H9 (cell line): ENCODE data around the gene ZSWIM4. TPM values are rescaled to one million over a fixed set of nuclear protein-coding genes. Genes with fewer than 3 reads are reported as not detected.

Experiments
- DNase-seq: peaks from one replicate; pipeline ENCODE4 v3.0.0-alpha.2; 2017
- H2AFZ ChIP-seq: one replicate; pipeline ENCODE4 v1.6.1; 2013; ENCODE audit warnings: mild to moderate bottlenecking, low read length, control low read depth, moderate library complexity
- H2AK5ac ChIP-seq: 2 replicates; pipeline ENCODE4 v1.6.1; 2013; ENCODE audit warnings: low read length, control low read depth, mixed read lengths; ENCODE audit not compliant: insufficient read length
- H2BK120ac ChIP-seq: one replicate; pipeline ENCODE4 v1.6.1; 2013; ENCODE audit warnings: low read depth, mild to moderate bottlenecking, low read length, control low read depth, inconsistent platforms; ENCODE audit not compliant: poor library complexity, severe bottlenecking
- H2BK12ac ChIP-seq: 2 replicates; pipeline ENCODE4 v1.6.1; 2013; ENCODE audit warnings: low read length, control low read depth, mixed read lengths, low read depth; ENCODE audit not compliant: insufficient read length
- H2BK15ac ChIP-seq: 2 replicates; pipeline ENCODE4 v1.6.1; 2013; ENCODE audit warnings: low read depth, low read length, control low read depth
- H2BK20ac ChIP-seq: one replicate; pipeline ENCODE4 v1.6.1; 2013; ENCODE audit warnings: low read depth, mild to moderate bottlenecking, low read length, control low read depth, inconsistent platforms; ENCODE audit not compliant: poor library complexity, severe bottlenecking
- H2BK5ac ChIP-seq: 2 replicates; pipeline ENCODE4 v1.6.1; 2013; ENCODE audit warnings: low read length, control low read depth, mixed read lengths; ENCODE audit not compliant: insufficient read length
- H3K14ac ChIP-seq: 2 replicates; pipeline ENCODE4 v1.6.1; 2013; ENCODE audit warnings: low read length, control low read depth; ENCODE audit not compliant: insufficient read depth
- H3K18ac ChIP-seq: 2 replicates; pipeline ENCODE4 v1.6.1; 2013; ENCODE audit warnings: low read depth, mild to moderate bottlenecking, mixed read lengths, low read length, control low read depth; ENCODE audit not compliant: insufficient read length
- H3K23ac ChIP-seq: 2 replicates; pipeline ENCODE4 v1.6.1; 2013; ENCODE audit warnings: low read length, control low read depth, mixed read lengths, low read depth; ENCODE audit not compliant: insufficient read length
- H3K23me2 ChIP-seq: 2 replicates; pipeline ENCODE4 v1.6.1; 2013; ENCODE audit warnings: low read depth, mild to moderate bottlenecking, mixed read lengths, low read length, control low read depth; ENCODE audit not compliant: insufficient read length, poor library complexity, severe bottlenecking
- H3K27ac ChIP-seq: 2 replicates; pipeline ENCODE4 v1.5.1; 2013; ENCODE audit warnings: low read length, control low read depth, mixed read lengths, low read depth; ENCODE audit not compliant: insufficient read length
- H3K27me3 ChIP-seq: 2 replicates; pipeline ENCODE4 v1.6.1; 2013; ENCODE audit warnings: low read length, control low read depth, inconsistent platforms; ENCODE audit not compliant: insufficient read depth
- H3K4ac ChIP-seq: 2 replicates; pipeline ENCODE4 v1.6.1; 2013; ENCODE audit warnings: low read depth, mild to moderate bottlenecking, control low read depth, inconsistent platforms, low read length, moderate library complexity
- H3K4me1 ChIP-seq: 2 replicates; pipeline ENCODE4 v1.6.1; 2013; ENCODE audit warnings: low read length, control low read depth, inconsistent platforms; ENCODE audit not compliant: insufficient read depth
- H3K4me2 ChIP-seq: 2 replicates; pipeline ENCODE4 v1.6.1; 2013; ENCODE audit warnings: low read length, control low read depth, mixed read lengths; ENCODE audit not compliant: insufficient read length, insufficient read depth
- H3K56ac ChIP-seq: 2 replicates; pipeline ENCODE4 v1.6.1; 2013; ENCODE audit warnings: low read depth, mild to moderate bottlenecking, mixed read lengths, low read length, control low read depth; ENCODE audit not compliant: insufficient read length
- H3K79me1 ChIP-seq: 2 replicates; pipeline ENCODE4 v1.6.1; 2013; ENCODE audit warnings: low read depth, mild to moderate bottlenecking, moderate library complexity, low read length, control low read depth, inconsistent platforms; ENCODE audit not compliant: insufficient read depth, poor library complexity, severe bottlenecking
- H3K79me2 ChIP-seq: 2 replicates; pipeline ENCODE4 v1.6.1; 2013; ENCODE audit warnings: low read length, control low read depth, inconsistent platforms; ENCODE audit not compliant: insufficient read depth
- H3K9ac ChIP-seq: 2 replicates; pipeline ENCODE4 v1.6.1; 2013; ENCODE audit warnings: low read length, control low read depth, mixed read lengths; ENCODE audit not compliant: insufficient read length; ENCODE audit errors: extremely low read depth
- H3K9me3 ChIP-seq: one replicate; pipeline ENCODE4 v1.6.1; 2013; ENCODE audit warnings: low read depth, low read length, inconsistent platforms; ENCODE audit not compliant: control insufficient read depth
- H3T11ph ChIP-seq: one replicate; pipeline ENCODE4 v1.6.1; 2013; ENCODE audit warnings: mild to moderate bottlenecking, low read length, control low read depth, inconsistent platforms
- H4K20me1 ChIP-seq: one replicate; pipeline ENCODE4 v1.6.1; 2013; ENCODE audit not compliant: control insufficient read depth, insufficient read length, insufficient read depth
- H4K5ac ChIP-seq: 2 replicates; pipeline ENCODE4 v1.6.1; 2013; ENCODE audit warnings: low read depth, mild to moderate bottlenecking, mixed read lengths, low read length, control low read depth; ENCODE audit not compliant: insufficient read length
- H4K8ac ChIP-seq: replicated peaks from 2 replicates; pipeline ENCODE4 v1.6.1; 2013; ENCODE audit warnings: low read length, control low read depth, mixed read lengths, low read depth; ENCODE audit not compliant: insufficient read length
- H4K91ac ChIP-seq: 2 replicates; pipeline ENCODE4 v1.6.1; 2013; ENCODE audit warnings: low read depth, mild to moderate bottlenecking, moderate library complexity, mixed read lengths, low read length, control low read depth; ENCODE audit not compliant: insufficient read length
- H3K27ac Mint-ChIP-seq, 3 experiments: 2 replicates in 2 of 3; 3 replicates in 1 of 3; pipeline ENCODE4 v1.8.0; 2020 to 2021; ENCODE audit warnings: mixed read lengths in 3 of 3, mild to moderate bottlenecking in 1 of 3, moderate library complexity in 1 of 3
- H3K27me3 Mint-ChIP-seq: 2 replicates; pipeline ENCODE4 v1.8.0; 2021; ENCODE audit warnings: low read depth, mild to moderate bottlenecking, moderate library complexity, mixed read lengths
- H3K36me3 Mint-ChIP-seq, 3 experiments: 2 replicates in 2 of 3; 3 replicates in 1 of 3; pipeline ENCODE4 v1.8.0; 2020 to 2021; ENCODE audit warnings: low read depth in 3 of 3, mixed read lengths in 3 of 3; ENCODE audit not compliant: insufficient read depth in 1 of 3
- H3K4me1 Mint-ChIP-seq, 2 experiments: 2 replicates each; pipeline ENCODE4 v1.8.0; 2020; ENCODE audit warnings: mixed read lengths in 2 of 2
- H3K4me3 Mint-ChIP-seq, 2 experiments: 2 replicates in 1 of 2; 3 replicates in 1 of 2; pipeline ENCODE4 v1.8.0; 2020 to 2021; ENCODE audit warnings: mild to moderate bottlenecking in 2 of 2, mixed read lengths in 2 of 2, moderate library complexity in 1 of 2
- H3K9me3 Mint-ChIP-seq, 2 experiments: 2 replicates in 1 of 2; 3 replicates in 1 of 2; pipeline ENCODE4 v1.8.0; 2020; ENCODE audit warnings: mild to moderate bottlenecking in 2 of 2, mixed read lengths in 2 of 2, moderate library complexity in 1 of 2
- whole genome bisulfite sequencing: extraction: QIAGEN DNeasy Blood & Tissue Kit; methylation state at CpG from one replicate; pipeline ENCODE4 v1.1.7; 2013; ENCODE audit warnings: missing lambda C conversion rate, low lambda C conversion rate, mixed read lengths; ENCODE audit not compliant: insufficient read length; ENCODE audit errors: extremely low coverage; 5-methylcytosine and 5-hydroxymethylcytosine counted together
- total RNA-seq: library from RNA; stranded (reverse); gene quantifications from 2 replicates; pipeline ENCODE4 v1.2.1, GENCODE V29; 2021
- TF ChIP-seq, protein P1 (sequence below): fragments of 200-600 bp; sonication (generic); conservative IDR thresholded peaks from 3 replicates; pipeline ENCODE4 v1.8.0; 2021; ENCODE audit warnings: antibody characterized with exemption, mild to moderate bottlenecking

The ZSWIM4 gene
- total RNA-seq, 1 experiment from 2014 or later, result 50.7 TPM

DNA sequence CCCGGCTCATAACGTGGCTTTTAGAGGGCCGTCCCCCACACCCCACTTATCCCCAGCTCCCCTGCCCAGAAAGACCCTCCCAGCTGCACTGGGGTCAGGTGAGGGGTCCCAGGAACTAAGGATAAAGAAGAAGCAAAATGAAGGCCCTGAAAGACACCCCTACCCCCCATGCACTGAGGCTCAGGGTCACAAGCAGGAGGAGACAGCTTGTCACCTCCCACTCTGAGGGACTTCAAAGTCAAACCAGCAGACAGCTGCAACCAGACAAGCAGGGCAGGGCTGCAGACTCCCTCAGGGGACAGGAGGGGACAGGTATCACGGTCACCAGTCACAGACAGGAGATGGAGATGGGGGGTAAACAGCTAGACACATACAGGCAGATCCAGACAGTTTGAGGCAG lies 75.6 kb downstream of the ZSWIM4 start:
- Histone ChIP-seq H3K27me3 (peaks cover 51% of the 10 kb centered on the region; the same call in 1 of the 2 replicates), H3K79me2 (no peaks in the 10 kb centered on the region), H3K9me3 (no peaks in the 10 kb centered on the region), H3K23me2 (peaks cover 3% of the 10 kb centered on the region), H3K79me1 (no peaks in the 10 kb centered on the region), H2BK120ac (no peak overlapping the region), H2BK5ac (no peak overlapping the region), H4K91ac (no peak overlapping the region), H3K56ac (no peak overlapping the region), H3K18ac (no peak overlapping the region), H2BK12ac (no peak overlapping the region), H2AK5ac (no peak overlapping the region), H3K27ac (no peak overlapping the region), H2BK20ac (no peak overlapping the region), H3K9ac (no peak overlapping the region), H3K14ac (no peak overlapping the region), H2BK15ac (no peak overlapping the region), H4K5ac (no peak overlapping the region), H3K4me2 (no peak overlapping the region), H4K8ac (no peak overlapping the region), H3K4ac (no peak overlapping the region), H3K23ac (no peak overlapping the region), H2AFZ (no peak overlapping the region), H3K4me1 (no peaks in the 10 kb centered on the region), H4K20me1 (no peaks in the 10 kb centered on the region), H3T11ph (no peak overlapping the region)
- Mint-ChIP-seq H3K36me3 (no peaks in the 10 kb centered on the region; a peak in 2 of 7 replicates), H3K4me3 (no peak overlapping the region), H3K4me1 (peaks cover 6 to 12% of the 10 kb centered on the region in 2 experiments), H3K27me3 (peaks cover 100% of the 10 kb centered on the region), H3K27ac (no peak overlapping the region), H3K9me3 (no peaks in the 10 kb centered on the region)
- WGBS, result no CpG with 5 or more reads among the region's 4 CpGs
- TF ChIP-seq, protein P1, sequence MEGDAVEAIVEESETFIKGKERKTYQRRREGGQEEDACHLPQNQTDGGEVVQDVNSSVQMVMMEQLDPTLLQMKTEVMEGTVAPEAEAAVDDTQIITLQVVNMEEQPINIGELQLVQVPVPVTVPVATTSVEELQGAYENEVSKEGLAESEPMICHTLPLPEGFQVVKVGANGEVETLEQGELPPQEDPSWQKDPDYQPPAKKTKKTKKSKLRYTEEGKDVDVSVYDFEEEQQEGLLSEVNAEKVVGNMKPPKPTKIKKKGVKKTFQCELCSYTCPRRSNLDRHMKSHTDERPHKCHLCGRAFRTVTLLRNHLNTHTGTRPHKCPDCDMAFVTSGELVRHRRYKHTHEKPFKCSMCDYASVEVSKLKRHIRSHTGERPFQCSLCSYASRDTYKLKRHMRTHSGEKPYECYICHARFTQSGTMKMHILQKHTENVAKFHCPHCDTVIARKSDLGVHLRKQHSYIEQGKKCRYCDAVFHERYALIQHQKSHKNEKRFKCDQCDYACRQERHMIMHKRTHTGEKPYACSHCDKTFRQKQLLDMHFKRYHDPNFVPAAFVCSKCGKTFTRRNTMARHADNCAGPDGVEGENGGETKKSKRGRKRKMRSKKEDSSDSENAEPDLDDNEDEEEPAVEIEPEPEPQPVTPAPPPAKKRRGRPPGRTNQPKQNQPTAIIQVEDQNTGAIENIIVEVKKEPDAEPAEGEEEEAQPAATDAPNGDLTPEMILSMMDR, result no peak
- DNase-seq, result no peak
